ENCODE results near the gene PLCB1.

Gene PLCB1

DNA sequence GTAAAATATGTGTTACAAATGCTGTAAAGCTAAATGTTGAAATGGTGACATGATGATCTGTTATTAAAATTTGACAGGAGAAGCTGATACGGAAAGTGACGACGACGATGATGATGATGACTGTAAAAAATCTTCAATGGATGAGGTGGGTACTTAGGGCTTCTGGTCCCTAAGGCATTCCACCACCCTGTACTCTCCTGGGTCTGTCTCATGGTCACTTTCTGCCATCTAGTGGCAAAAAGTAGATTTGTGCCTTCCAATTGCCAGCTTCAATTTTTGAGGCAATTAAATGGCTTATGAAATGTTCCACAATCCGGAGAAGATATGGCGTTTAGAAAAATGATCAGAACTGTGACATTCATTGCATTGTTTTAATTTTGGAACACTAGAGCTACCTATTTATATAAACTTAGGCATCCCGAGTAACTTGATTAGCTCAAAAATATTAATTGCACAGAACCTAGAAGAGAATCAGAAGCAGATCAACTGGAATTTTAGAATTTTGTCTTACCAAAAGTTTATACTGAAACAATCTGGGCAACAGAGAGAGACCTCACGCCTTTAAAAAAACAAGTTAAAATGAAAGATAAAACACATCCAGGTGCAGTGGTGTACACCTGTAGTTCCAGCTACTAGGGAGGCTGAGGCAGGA lies 590.3 kb downstream of the PLCB1 start:
- TF ChIP-seq, protein P1, sequence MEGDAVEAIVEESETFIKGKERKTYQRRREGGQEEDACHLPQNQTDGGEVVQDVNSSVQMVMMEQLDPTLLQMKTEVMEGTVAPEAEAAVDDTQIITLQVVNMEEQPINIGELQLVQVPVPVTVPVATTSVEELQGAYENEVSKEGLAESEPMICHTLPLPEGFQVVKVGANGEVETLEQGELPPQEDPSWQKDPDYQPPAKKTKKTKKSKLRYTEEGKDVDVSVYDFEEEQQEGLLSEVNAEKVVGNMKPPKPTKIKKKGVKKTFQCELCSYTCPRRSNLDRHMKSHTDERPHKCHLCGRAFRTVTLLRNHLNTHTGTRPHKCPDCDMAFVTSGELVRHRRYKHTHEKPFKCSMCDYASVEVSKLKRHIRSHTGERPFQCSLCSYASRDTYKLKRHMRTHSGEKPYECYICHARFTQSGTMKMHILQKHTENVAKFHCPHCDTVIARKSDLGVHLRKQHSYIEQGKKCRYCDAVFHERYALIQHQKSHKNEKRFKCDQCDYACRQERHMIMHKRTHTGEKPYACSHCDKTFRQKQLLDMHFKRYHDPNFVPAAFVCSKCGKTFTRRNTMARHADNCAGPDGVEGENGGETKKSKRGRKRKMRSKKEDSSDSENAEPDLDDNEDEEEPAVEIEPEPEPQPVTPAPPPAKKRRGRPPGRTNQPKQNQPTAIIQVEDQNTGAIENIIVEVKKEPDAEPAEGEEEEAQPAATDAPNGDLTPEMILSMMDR (IDR thresholded peaks at IDR 0.05) = peak; percentile 85

DNA sequence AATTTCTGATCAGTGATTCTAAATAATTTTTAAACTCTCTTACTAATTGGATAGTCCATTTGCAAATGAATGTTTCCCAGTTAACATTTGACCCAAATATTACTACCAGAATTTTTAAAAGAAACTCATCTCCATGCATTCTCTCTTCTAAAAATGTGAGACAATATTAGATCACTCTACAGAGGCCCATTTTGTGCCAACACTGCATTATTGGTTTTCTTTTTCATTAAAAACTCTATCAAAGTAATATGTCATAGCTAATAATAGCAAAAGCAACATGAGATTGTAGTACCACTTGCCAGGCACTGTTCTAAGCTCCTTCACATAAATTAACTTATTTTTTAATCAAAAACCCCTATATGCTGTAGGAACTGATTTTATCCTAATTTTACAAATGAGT lies 591.2 kb downstream of the PLCB1 start:
- TF ChIP-seq, protein P1 (IDR thresholded peaks at IDR 0.05) = no peak

DNA sequence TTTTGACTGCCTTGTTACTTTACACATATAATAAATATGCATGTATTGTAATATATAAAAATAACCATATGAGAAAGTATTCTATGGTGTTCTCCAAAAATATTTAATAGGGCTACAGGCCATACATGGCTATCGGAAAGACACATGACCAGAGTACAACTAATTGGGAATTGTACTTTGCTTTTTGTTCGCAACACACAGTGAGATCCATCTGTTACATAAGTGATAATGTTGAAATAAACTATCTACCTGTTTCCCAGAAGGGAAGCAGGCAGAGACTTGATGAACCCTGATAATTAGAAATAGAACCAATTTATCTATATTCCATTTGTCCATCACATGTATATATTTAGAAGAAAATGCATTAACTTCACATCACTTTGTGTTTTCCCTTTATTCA lies 592.8 kb downstream of the PLCB1 start:
- TF ChIP-seq, protein P1 (IDR thresholded peaks at IDR 0.05) = no peak

DNA sequence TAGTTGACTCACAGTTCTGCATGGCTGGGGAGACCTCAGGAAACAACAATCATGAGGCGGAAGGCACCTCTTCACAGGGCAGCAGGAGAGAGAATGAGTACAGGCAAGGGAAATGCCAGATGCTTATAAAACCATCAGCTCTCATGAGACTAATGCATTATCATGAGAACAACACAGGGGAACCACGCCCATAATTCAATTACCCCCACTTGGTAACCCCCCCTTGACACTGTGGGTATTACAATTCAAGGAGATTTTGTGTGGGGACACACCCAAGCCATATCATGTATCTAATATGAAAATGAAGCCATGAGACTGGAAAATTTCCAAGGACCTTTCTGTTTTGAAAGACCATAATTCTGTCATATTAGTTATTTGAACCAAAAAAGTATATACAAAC lies 594.4 kb downstream of the PLCB1 start:
- TF ChIP-seq, protein P1 (IDR thresholded peaks at IDR 0.05) = no peak

DNA sequence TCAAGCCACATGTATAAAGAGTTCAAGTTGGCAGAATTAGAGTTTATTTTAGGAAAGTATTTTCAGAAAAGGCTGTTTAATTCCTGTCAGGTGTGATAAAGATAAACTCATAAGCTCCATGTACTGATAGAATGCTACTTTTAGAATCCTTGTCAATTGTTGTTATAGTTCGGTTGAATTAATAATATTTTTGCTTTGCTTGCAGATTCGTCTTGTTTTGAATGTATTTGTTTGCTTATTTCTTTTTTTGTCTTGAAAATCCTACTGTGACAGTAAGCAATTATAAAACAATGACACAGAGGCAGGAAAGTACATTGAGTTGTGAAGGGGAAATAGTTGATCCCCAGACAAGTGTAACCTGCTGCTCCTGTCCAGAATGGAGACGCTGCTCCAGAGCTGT lies 602.9 kb downstream of the PLCB1 start:
- TF ChIP-seq, protein P1 (IDR thresholded peaks at IDR 0.05) = no peak

DNA sequence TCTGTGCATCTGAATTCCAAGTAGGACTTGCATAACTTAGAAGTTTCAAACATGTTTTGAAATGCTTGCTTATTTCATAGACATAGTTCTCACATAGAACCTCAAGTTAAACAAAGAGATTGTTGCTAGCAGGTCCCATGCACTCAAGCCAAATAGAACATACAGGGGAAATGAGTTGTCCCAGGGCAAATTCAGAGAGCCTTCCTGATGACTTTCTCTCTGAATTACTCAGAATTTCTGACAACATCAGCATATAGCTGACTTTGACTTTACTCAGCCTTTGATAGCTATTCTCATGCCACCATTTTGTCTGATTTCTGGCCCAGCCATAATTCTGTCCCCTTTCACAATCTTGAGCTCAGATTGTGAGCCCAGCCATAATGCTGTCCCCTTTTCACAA lies 603.6 kb downstream of the PLCB1 start:
- TF ChIP-seq, protein P1 (IDR thresholded peaks at IDR 0.05) = no peak

DNA sequence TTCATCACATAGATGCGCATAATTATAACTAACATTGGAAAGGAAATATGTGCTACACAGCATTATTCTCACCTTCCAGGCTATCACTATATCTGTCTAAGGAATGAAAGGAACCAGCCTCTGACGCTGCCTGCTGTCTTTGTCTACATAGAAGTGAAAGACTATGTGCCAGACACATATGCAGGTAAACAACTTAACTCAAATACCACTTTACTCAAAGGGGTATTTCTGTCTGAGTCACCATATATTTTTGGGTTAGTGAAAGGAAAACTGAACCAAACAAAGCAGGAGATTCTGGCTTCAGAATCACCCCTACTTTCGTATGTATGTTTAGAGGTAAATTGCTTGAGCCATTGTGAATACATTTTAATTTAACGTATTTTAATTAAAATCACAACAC lies 608.2 kb downstream of the PLCB1 start:
- TF ChIP-seq, protein P1 (IDR thresholded peaks at IDR 0.05) = no peak

Data from LNCAP (cell line).